SIG-M5 treated with dmso at 0.1 percent for 504 hours (cell line): ENCODE results near the gene PTPRF.
A peak's percentile ranks its signal among the peaks of the same experiment; 100 is the strongest.
"Not testable (repeated sequence)": the region's sequence is repeated elsewhere in the genome, so short reads cannot be mapped to it uniquely, and the experiment has no call there.

Experiments used
- DNase-seq: peaks from one replicate; lab custom pipeline; 2025; ENCODE audit not compliant: unreplicated experiment; lab: John Stamatoyannopoulos, UW

PTPRF gene

DNA sequence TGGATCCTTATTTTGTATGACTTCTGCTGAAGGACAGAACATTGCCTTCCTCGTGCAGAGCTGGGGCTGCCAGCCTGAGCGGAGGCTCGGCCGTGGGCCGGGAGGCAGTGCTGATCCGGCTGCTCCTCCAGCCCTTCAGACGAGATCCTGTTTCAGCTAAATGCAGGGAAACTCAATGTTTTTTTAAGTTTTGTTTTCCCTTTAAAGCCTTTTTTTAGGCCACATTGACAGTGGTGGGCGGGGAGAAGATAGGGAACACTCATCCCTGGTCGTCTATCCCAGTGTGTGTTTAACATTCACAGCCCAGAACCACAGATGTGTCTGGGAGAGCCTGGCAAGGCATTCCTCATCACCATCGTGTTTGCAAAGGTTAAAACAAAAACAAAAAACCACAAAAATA, 91.8 kb downstream of the PTPRF start:
- no peak for DNase-seq

DNA sequence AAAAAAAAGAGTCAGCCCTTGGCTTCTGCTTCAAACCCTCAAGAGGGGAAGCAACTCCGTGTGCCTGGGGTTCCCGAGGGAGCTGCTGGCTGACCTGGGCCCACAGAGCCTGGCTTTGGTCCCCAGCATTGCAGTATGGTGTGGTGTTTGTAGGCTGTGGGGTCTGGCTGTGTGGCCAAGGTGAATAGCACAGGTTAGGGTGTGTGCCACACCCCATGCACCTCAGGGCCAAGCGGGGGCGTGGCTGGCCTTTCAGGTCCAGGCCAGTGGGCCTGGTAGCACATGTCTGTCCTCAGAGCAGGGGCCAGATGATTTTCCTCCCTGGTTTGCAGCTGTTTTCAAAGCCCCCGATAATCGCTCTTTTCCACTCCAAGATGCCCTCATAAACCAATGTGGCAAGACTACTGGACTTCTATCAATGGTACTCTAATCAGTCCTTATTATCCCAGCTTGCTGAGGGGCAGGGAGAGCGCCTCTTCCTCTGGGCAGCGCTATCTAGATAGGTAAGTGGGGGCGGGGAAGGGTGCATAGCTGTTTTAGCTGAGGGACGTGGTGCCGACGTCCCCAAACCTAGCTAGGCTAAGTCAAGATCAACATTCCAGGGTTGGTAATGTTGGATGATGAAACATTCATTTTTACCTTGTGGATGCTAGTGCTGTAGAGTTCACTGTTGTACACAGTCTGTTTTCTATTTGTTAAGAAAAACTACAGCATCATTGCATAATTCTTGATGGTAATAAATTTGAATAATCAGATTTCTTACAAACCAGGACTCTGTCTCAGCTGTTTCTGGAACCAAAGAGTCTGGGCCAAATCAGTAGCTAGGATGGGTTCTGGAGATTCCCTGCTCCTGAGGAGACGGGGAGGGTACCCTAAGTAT, 92.5 kb downstream of the PTPRF start:
- no peak for DNase-seq

DNA sequence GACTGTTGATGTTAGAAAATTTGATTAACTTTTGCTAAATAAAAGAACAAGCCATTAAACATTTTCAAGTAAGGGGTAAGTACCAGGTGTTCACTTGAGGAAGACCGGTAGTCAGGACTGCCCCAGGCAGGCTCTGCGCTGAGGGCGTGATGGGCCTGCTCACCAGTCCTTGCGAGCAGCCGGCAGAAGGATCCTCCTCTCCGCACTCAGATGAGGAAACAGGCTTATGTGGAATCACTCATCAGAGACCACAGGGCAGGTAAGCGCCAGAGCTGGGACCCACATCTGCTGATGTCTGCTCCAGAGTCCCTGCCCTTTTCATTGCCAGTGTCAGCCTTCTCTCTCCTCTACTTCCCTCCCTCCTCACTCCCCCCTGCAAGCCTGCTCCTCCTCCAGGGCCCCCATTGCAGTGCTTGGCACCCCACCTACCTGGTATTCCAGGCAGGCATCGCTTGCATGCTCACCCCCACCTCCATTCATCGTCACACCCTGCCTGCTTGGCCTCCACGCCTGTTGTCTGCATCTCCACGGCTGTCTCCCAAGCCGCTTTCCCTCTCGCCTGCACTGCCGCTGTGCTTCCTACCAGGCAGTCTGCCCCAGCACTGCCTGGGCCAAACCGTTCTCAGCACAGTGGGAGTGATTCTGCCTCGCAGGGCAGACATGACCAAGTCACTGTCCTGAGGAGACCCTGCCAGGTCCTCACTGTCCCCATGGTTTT, 94.5 kb downstream of the PTPRF start:
- DNase-seq, result no peak

DNA sequence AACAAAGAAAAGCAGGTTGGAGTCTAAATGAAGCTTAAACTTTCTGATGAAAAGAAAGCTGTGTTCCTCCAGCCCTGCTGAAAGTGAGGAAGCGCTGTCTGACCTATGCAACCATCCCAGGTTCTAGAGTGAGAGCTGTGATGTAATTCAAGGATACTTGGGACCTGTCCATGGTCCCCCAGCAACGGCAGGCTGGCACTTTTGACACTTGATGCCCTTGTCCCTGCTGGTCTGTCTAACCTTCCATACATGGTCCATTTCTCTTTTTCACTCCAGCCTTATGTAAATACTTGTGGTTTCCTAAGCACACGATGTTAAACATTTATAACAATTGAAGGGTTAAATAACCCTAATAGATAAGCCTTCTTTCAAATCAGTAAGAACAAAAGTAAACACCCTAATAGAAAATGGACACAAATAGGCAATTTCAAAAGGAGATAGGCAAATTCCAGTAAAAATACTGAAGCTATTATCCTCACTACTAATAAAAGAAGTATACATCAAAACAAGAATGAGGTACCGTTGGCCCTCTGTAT, 101.5 kb downstream of the PTPRF start:
- no peak for DNase-seq

DNA sequence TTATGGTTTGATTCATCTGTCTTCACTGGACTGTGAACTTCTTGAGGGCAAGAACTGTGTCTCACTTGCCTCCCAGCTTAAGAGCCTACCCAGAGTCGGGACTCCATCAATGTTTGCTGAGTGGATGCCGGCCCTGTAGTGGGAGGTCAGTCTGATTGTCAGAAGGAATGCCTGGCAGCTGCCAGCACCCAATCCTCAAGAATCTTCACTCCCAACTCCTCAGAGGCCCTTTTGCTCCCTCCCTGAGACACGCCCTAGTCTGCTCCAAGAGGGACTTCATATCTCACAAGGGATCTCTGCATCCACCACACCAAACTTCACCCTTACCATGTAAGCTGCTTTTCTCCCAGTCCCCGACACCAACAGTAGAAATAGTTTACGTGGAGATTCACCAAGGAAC, 104.0 kb downstream of the PTPRF start:
- no peak for DNase-seq

DNA sequence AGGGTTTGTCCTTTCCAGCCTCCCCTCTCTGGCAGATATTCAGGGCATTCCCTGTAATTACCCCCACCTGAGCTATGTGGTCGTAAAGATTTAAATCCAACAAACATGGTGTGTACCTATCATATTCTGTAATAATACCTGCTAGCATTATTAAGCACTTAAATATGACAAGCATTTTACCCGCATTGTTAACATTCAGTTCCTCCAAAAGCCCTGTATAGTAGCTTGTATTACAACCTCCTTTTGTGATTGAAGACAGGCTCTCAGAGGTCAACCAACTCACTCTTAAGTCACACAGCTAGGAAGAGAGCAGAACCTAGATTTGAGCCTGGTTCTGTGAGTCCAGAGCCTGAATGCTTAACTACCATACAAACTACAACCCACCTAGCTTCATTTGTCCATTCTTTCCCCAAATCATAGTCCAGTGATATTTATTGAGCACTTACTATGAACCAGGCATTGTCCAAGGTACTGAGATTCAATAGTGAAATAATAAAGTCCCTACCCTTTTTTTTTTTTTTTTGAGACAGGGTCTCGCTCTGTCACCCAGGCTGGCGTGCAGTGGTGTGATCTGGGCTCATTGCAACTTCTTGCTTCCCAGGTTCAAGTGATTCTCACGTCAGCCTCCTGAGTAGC, 105.4 kb downstream of the PTPRF start:
- DNase-seq, result no peak

DNA sequence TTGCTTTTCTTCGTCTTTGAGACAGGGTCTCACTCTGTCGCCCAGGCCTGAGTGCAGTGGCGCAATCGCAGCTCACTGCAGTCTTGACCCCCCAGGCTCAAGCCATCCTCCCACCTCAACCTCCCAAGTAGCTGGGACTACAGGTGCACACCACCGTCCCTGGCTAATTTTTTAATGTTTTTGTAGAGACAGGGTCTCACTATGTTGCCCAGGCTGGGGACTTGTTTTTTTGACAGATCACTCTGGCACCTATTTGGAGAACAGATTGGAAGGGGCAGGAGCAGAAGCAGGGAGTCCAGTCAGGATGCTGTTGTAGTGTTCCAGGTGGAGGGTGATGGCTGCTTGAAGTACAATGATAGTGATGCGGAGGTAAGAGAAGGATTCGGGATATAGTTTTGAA, 106.6 kb downstream of the PTPRF start:
- DNase-seq, result no peak

DNA sequence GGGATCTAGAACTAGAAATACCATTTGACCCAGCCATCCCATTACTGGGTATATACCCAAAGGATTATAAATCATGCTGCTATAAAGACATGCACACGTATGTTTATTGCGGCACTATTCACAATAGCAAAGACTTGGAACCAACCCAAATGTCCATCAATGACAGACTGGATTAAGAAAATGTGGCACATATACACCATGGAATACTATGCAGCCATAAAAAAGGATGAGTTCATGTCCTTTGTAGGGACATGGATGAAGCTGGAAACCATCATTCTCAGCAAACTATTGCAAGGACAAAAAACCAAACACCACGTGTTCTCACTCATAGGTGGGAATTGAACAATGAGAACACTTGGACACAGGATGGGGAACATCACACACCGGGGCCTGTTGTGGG, 107.7 kb downstream of the PTPRF start:
- DNase-seq, result not testable (repeated sequence)

DNA sequence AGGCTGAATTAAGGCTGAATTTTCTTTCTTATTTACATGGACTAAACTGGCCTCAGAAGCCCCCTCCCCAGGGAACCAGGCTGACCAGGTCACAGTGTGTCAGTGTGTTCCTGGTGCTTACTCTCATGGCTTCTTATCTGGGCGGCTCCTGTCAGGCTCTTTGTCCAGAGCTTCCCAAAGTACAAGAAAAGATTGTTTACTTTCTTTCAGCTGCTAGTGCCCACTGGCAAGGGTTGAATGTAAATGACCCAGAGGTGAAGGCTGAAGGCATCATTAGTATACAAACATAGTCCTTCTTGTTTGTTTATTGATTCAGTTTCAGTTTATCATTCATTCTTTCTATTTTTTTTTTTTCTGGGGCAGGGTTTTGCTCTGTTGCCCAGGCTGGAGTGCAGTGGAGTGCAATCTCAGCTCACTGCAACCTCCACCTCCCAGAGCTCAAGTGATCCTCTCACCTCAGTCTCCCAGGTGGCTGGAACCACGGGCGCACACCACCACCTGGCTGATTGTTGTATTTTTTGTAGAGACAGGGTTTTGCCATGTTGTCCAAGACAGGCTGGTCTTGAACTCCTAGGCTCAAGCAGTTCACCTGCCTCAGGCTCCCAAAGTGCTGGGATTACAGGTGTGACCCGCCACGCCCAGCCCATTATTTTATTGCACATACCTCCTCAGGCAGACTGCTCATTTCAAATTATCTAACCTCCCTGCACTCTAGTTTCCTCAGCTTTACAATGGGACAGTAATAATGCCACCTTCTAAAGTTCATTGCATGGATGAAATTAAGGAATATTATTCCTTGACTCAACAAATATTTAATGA, 109.5 kb downstream of the PTPRF start:
- no peak for DNase-seq

DNA sequence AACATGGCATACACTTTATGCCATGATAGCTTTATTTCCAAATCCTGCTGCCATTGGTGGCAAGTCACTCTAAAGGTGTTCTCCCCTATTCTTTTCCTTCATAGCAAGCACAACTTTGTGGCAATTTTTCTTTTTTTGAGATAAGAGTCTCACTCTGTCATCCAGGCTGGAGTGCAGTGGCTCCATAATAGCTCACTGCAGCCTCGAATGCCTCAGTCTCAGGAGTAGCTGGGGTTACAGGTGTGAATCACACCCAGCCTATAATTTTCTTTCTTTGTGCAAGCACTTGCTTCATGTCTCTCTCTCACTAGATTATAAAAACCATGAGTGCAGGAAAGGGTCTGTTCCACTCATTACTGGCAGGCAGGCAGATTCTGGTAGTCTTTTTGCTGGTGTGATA, 113.9 kb downstream of the PTPRF start:
- DNase-seq, result no peak

DNA sequence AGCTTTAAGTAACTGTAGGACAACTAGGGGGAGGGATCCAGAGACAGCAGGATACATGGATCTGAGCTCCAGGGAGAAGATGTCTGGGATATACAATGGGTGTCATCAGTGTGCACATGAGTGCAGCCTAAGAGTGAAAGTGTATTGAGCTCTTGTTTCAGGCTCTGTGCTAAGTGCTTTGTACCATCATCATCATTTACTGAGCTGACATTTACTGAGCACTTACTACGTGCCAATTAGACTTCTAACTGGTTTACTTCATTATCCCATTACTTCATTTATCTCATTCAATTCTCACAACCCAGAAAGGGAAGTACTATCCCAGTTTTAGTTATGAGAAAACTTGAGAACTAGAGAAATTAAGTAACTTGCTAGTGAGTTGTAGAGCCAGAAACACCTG, 114.8 kb downstream of the PTPRF start:
- no peak for DNase-seq

DNA sequence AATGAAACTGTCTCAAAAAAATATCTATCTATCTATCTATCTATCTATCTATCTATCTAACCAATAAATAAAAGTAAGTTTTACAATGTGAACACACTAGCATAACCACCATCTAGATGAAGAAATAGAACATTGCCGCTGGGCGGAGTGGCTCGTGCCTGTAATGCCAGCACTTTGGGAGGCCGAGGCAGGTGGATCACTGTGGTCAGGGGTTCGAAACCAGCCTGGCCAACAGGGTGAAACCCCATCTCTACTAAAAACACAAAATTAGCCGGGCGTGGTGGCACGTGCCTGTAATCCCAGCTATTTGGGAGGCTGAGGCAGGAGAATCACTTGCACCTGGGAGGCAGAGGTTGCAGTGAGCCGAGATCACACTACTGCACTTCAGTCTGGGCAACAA, 116.6 kb downstream of the PTPRF start:
- DNase-seq, result not testable (repeated sequence)

DNA sequence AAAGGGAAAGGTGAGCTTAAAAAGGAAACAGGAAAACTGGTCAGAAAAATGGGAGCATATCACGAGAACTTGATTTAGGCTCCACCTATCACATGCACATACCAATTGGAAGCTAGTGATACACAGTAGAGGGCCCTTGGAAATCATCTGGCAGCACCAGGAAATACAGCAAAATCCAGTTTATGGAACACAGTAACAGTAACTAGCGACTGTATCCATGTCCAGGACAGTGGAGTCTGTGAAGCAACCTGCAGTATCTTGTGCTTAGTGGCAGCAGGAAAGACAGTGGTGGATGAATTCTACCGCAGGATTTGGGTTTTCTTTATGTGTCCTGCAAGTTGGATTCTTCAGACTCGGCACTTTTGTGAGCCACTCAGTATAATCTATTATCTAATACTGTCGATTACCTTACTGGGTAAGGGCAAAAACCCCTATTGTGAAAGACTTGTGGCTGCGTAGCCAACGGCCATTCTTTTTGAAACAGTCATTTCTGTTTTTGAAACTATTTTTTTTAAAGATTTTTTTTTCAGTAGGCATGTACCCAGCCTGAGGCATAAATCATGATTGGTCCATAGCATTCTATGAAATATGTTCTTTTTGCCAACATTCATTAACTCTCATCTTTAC, 117.7 kb downstream of the PTPRF start:
- peak; percentile 64 for DNase-seq

DNA sequence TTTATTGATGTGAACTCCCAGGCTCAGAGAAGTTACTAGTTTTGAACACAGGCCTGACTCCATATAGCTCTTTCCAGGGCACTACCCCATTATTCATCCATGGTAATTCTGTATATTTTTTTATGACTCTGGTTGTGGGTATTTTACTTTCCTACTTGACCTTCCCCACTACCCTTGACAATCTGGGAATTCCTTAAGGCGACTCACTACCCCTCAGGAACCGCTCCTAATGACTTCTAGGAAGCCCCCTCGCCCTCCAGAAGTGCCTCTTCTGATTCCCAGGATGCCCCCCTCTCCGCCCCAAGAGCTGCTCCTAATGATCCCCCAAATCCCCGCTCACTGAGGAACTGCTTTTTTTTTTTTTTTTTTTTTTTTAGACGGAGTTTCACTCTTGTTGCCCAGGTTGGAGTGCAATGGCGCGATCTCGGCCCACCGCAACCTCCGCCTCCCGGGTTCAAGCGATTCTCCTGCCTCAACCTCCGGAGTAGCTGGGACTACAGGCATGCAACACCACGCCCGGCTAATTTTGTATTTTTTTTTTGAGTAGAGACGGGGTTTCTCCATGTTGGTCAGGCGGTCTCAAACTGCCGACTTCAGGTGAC, 118.3 kb downstream of the PTPRF start:
- DNase-seq, result no peak

DNA sequence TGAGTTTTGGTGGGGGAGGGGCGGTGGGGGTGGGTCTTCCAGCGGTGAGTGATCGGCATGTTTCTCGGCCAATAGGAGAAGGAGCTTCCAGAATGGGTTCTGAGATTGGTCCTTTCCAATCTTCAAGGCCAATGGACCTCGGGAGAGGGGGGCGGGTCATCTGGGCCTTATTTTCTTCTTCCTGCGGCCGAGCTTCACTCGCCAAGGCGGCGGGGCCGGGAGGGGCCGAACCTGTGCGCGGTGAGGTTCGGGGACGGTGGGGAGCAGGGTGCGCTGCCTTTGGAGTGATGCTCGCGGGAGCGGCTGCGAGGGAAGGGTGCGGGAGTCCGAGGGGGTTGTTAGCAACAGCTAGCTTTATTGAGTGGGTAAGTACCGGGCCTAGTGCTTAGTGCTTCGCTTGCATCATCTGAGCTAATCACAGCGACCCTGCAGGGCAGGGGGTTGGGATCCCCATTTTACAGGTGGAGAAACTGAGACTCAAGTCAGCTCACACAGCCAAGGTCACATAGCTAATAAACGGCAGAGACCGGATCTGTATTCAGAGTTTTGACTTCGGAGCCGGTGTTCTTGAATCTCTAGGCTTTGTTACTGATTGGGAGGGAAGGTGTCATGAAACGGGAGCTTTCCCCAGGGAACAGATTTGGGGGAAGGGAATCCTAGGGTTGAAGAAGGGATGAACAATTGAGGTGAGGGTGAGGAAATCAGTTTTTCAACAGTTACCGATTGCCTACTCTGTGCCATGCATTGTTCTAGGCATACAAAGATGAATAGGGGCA, 119.8 kb downstream of the PTPRF start:
- peak; percentile 94 for DNase-seq

DNA sequence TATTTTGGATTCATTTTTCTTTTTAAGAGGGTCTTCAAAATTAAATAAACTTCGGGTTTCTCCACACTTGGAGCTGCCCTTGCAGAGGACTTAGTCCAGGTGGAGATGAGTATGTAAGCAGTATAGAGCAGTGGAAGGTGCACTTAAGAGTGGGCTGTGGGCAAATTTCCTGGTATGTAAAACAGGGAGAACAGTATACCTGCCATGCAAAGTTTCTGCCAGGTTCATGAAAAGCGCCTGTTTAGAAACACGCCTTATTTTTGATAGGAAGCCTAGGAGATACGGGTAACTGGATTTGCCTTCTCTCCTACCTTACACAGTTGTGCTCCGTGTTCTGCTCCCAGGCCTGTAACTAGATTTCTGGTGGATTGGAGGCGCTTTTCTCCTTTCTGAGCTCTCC, 120.5 kb downstream of the PTPRF start:
- DNase-seq, result no peak

DNA sequence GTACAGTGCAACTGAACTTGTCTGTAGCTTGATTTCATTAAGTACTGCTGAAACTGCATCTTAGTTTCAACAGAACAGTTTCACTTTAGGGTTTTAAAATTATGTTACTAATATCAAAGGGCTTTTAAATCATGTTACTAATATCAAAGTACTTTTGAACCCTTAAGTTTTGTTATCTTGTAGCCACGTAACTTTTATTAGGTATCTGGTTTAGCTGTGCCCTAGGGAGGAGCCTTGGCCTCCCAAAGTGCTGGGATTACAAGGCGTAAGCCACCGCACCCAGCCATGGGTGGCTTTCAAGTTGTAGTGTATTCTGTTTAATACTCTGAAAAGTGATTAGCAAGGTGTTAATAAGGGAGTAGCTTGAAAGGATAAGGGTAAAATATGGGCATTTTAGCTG, 121.2 kb downstream of the PTPRF start:
- DNase-seq, result no peak

DNA sequence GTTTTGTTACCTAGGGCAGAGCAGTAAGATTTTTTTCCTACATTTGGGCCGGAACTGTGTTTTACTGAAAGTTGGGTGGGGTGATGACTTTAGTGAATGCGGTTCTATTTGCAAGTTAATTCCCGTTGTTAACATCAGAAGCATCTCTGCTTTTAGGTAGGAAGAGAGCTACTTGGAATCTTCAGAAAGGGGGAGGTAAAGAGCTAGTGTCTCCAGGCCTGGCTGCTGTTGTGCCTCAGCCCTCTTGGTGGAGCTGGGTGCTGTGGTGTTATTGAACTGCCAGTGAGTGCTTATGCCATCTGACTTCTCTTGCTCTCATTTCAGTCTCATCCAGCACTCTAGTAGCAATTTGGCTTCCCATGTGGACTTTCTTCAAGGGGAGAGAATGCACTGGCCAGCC, 122.7 kb downstream of the PTPRF start:
- peak; percentile 56 for DNase-seq

DNA sequence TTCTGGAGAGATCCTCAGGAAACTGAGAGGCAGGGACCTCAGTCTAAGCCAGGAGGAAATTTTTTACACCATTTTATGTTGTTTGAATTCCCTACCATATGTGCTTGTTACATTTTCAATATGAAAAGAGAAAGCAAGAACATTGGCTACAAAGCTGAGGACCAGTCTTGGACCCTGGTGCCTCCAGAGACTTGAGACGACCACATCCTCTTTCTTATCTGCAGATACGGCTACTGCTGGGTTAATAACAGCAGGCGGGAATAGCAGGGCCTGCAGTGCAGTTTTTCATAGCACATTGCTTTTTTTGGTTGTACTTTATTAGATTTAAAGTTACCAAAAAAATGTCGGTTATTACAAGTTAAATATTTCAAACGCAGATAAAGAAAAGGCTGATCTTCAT, 123.2 kb downstream of the PTPRF start:
- DNase-seq, result no peak
